IMR-90 (cell line): ENCODE measurements around the gene PEX11G.

Experiments used
- BHLHE40 ChIP-seq: fragments of 150-350 bp; IDR thresholded peaks from 2 replicates; pipeline ENCODE4 v1.6.1; 2016; ENCODE audit warnings: mild to moderate bottlenecking, low read depth, low read length
- CEBPB ChIP-seq: IDR thresholded peaks from 2 replicates; pipeline ENCODE4 v1.6.1; 2012; ENCODE audit warnings: low read depth, low read length, improper control_type of control experiment
- CHD1 ChIP-seq: IDR thresholded peaks from 2 replicates; pipeline ENCODE4 v1.6.1; 2012; ENCODE audit warnings: low read depth, low read length, improper control_type of control experiment
- CTCF ChIP-seq: conservative IDR thresholded peaks from 2 replicates; pipeline ENCODE4 v1.5.1; 2012; ENCODE audit warnings: mild to moderate bottlenecking, low read depth, low read length, improper control_type of control experiment
- ELK1 ChIP-seq: fragments of 150-350 bp; IDR thresholded peaks from 2 replicates; pipeline ENCODE4 v1.6.1; 2016; ENCODE audit warnings: low read depth, mild to moderate bottlenecking, low read length, moderate library complexity, borderline replicate concordance
- FOS ChIP-seq: fragments of 150-350 bp; IDR thresholded peaks from 2 replicates; pipeline ENCODE4 v1.6.1; 2016; ENCODE audit warnings: low read depth, low read length
- MAFK ChIP-seq: IDR thresholded peaks from 2 replicates; pipeline ENCODE4 v1.6.1; 2012; ENCODE audit warnings: low read depth, low read length, improper control_type of control experiment
- MXI1 ChIP-seq: IDR thresholded peaks from 2 replicates; pipeline ENCODE4 v1.6.1; 2012; ENCODE audit warnings: low read depth, mild to moderate bottlenecking, low read length, moderate library complexity, borderline replicate concordance
- POLR2A ChIP-seq: IDR thresholded peaks from 2 replicates; pipeline ENCODE4 v1.6.1; 2012; ENCODE audit warnings: mild to moderate bottlenecking, low read depth, low read length
- RAD21 ChIP-seq: IDR thresholded peaks from 2 replicates; pipeline ENCODE4 v1.6.1; 2012; ENCODE audit warnings: low read length, improper control_type of control experiment
- RCOR1 ChIP-seq: IDR thresholded peaks from 2 replicates; pipeline ENCODE4 v1.6.1; 2012; ENCODE audit warnings: mild to moderate bottlenecking, low read length, improper control_type of control experiment; ENCODE audit not compliant: insufficient replicate concordance
- RFX5 ChIP-seq: IDR thresholded peaks from 2 replicates; pipeline ENCODE4 v1.8.0; 2012; ENCODE audit warnings: low read depth, mild to moderate bottlenecking, low read length, moderate library complexity
- SMC3 ChIP-seq: fragments of 150-350 bp; IDR thresholded peaks from 2 replicates; pipeline ENCODE4 v1.6.1; 2016; ENCODE audit warnings: low read depth, mild to moderate bottlenecking, antibody characterized with exemption, low read length, moderate library complexity
- USF2 ChIP-seq: fragments of 150-350 bp; IDR thresholded peaks from 2 replicates; pipeline ENCODE4 v1.6.1; 2017; ENCODE audit warnings: mild to moderate bottlenecking, antibody characterized with exemption, low read length, low read depth

- TF ChIP-seq CTCF (no peak), USF2 (no peak), MXI1 (no peak), SMC3 (no peak), POLR2A (no peak), BHLHE40 (no peak), RFX5 (no peak), RAD21 (no peak), ELK1 (no peak), FOS (no peak), CEBPB (no peak), CHD1 (no peak), MAFK (no peak), RCOR1 (no peak)
Measured at GRCh38 chr19:7435586-7435985, 53.2 kb downstream of the PEX11G start.
